T47D (cell line): Measurements from ENCODE around the gene KBTBD2.
"Not testable (repeated sequence)": the region's sequence is repeated elsewhere in the genome, so short reads cannot be mapped to it uniquely, and the experiment has no call there.

Experiments used
- DNase-seq, 2 experiments: peaks; one replicate each; pipeline versions ENCODE4 v3.0.0 to v3.0.0-alpha.2; 2011 to 2012; ENCODE audit warnings: low read depth in 1 of 2, low spot score in 1 of 2
- JUND ChIP-seq: IDR thresholded peaks from 2 replicates; pipeline ENCODE4 v1.6.1; 2012; ENCODE audit warnings: low read depth
- in situ Hi-C: cut with HindIII; loops from 2 replicates; pipeline ENCODE4 v1.10.0; 2016; ENCODE audit warnings: low sequenced_read_pairs, low pct_unique_long_range_greater_than_20kb

The KBTBD2 gene

DNA sequence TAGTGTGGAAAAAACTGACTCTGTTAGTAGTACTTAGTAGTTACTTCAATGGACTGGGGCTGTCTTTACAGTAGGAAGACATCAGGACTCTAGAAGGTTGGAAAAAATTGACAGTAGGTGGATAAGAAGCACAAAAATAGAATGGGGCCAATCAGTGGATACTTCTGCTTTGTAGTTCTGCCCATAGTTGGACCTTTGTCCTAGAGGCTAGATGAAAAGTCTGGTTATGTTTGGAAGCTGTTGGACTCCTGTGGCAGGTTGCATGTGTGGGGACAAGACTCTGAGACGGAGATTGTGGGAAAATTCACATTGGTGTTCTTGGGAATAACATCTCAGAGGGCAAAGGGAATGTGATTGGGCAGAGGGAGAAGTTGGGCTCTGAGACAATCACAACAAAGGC is 18.6 kb upstream of the KBTBD2 start:
- DNase-seq: no peak
- TF ChIP-seq JUND: no peak
- in situ Hi-C loops: no loop called here

DNA sequence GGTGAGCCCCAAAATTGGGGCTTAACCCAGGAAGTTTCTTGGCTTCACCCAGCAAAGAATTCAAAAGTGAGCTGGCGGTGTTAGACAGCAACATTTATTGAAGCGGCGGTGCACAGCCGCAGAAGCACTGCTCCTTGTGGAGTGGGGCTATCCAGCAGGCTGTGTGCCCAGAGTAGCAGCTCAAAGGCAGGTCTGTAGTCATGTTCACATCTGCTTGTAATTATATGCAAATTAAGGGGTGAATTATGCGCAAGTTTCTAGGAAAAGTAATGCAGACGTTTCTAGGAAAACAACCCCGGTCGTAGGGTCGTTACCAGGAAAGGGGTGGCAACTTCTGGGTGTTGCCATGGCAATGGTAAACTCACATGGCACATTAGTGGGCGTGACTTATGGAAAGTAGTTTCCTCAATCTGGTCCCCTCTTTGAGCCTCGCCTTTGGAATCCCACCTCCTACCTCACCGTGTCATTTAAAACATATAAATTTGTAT is 13.7 kb upstream of the KBTBD2 start:
- DNase-seq: peak in 1 of 2 experiments; percentile 73
- in situ Hi-C loops: no loop called here
- TF ChIP-seq JUND: no peak

DNA sequence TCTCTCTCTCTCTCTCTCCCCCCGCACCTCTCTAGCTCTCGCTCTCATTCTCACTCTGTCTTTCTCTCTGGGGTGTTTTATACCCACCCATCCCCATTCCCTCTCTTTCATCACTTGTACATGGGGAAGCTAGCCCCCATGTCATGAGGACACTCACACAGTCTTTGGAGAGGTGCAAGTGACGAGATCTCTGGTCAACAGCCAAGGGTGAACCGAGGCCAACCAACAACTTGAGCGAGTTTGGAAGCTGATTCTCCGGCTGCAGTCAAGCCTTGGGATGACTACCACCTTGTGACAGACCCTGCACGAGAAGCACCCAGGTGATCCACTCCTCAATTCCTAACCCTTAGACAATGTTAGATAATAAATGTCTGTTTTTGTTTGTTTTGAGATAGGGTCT is 10.1 kb upstream of the KBTBD2 start:
- DNase-seq: no peak
- TF ChIP-seq JUND: no peak
- in situ Hi-C loops: no loop called here

- no peak for TF ChIP-seq JUND
- in situ Hi-C loops: no loop called here
- DNase-seq: no peak
Observed at GRCh38 chr7:32900433-32900995, 9.0 kb upstream of the KBTBD2 start.

DNA sequence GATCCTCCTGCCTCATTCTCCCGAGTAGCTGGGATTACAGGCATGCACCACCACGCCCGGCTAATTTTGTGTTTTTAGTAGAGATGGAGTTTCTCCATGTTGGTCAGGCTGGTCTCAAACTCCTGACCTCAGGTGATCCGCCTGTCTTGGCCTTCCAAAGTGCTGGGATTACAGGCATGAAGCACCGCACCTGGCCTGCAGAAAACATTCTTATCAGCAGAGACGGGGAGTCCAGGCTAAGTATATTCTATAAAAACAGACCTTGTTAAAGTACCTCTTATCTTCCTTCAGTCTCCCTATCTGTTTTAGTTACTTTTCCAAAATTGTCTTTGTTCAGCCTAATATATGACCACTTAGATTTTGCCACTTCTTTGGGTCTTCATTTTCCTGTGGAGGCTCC is 5.8 kb upstream of the KBTBD2 start:
- DNase-seq, in situ Hi-C loops: not testable (repeated sequence)

DNA sequence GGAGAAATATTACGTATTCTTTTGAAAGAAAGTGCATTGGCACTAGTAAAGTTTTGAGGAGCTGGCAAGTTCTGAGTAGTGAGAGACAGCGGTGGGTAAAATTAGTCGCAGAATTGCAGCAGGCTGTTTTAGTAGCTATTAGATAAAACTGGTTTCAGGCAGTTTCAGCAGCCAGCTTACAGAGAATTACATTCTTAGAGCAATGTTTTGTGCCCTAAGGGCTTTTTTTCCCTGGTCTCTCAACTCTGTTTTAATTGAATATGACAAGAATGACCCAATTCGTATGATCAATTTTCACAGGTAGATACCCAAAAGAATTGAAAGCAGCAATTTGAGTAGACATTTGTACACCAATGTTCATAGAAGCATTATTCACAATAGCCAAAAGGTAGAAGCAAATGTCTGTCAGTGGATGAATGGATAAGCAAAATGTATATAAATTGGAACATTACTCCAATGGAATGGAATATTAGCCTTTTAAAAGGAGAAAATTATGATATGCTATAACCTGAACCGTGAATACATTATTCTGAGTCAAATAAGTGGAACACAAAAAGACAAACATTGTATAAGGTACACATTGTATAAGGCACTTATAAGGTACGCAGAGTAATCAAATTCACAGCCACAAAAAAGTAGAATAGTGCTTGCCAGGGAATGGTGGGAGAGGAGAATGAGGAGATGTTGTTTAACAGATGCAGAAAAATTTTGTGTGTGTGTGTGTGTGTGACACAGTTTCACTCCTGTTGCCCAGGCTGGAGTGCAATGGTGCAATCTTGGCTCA is 5.2 kb upstream of the KBTBD2 start:
- no peak for TF ChIP-seq JUND
- DNase-seq: no peak
- in situ Hi-C loops: no loop called here

DNA sequence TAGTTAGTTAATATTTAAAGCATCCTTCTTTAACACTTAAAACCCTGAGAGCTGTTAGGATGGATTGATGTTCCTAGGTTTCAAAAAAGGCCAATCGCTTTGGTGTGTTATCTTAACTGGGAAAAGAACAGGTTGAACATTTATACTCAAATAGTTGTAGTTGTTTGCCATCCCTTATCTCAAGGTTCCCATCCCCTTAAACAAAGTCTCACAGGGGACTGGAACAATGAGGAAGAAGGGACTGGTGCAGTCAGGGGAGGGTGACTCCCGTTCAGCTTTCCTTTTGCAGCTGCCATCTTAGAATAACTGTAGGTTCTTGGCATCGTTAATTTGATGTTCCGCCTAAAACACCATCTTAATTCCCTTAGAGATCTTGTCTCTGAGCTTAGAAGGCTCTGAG is 2.6 kb upstream of the KBTBD2 start:
- no peak for TF ChIP-seq JUND
- in situ Hi-C loops: no loop called here
- DNase-seq: no peak

- DNase-seq: no peak
- in situ Hi-C loops: no loop called here
- no peak for TF ChIP-seq JUND
Observed at GRCh38 chr7:32893722-32894121, 2.2 kb upstream of the KBTBD2 start.

DNA sequence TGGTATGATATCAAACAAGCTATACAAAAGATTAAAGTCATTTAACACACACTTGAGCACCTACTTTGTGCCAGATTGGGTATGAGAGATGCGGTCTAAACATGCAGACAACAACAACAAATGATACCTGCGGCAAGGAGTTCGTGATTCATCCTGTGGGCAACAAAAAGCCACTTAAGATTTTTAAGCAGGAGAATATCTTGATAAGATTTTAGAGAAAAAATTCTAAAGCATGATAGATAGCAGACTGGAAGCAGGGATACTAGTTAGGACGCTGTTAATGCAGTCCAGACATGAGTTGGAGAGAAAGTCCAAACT is 1.6 kb upstream of the KBTBD2 start:
- in situ Hi-C loops: no loop called here
- no peak for TF ChIP-seq JUND
- DNase-seq: no peak

- DNase-seq: peak in 1 of 2 experiments; percentile 46
- in situ Hi-C loops: no loop called here
Observed at GRCh38 chr7:32892521-32893206, 1.1 kb upstream of the KBTBD2 start.

DNA sequence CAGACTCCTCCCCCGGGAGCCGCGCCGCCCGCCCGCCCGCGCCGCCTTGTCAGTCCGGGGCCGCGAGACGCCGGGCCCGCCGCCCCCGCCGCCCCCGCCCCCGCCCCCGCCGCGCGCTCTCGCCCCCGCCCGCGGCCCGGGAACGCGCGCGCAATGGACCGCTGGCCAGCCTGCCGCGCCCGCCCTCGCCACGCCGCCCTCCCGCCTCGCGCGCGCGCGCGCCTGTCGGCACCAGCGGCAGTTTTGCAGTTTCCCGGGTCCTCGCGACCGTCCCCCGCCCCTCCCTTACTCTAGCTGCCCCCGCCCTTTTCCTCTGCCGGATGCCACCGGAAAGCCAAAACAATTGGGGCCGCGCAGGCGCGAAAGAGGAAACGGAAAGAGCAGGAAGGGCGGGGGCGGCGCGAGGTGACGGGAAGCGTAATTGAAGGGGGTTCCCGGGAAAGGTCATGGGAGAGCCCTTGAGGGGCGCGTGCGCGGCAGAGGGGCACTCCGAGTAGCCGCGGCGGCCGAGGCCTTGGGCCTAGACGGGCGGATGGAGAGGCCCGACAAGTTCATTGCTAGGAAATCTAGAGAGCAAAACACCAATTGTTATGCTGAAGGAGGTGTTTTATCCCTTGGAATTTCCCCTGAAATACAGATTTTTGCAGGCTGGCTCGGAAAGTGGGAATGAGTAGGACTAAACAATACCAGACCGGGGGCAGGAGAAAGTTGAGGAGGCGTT is 400 bp upstream of the KBTBD2 start:
- no peak for TF ChIP-seq JUND
- DNase-seq: peak; percentile 85 to 98
- in situ Hi-C loops: no loop called here

More at GRCh38 chr7:32892521-32893206, 1.1 kb upstream of the KBTBD2 start:
- no peak for TF ChIP-seq JUND

- DNase-seq: no peak
- in situ Hi-C loops: no loop called here
Observed at GRCh38 chr7:32890793-32891042, 842 bp downstream of the KBTBD2 start.

More at GRCh38 chr7:32890793-32891042, 842 bp downstream of the KBTBD2 start:
- no peak for TF ChIP-seq JUND
